GM12878 (cell line): Measurements from ENCODE around the gene PHC2. TPM values are rescaled to one million over a fixed set of nuclear protein-coding genes. Genes with fewer than 3 reads are reported as not detected.

Experiments used
- ATAC-seq: fragments of 200-7000 bp; cut with Tn5 transposase; 3 replicates; pipeline ENCODE4 v1.9.1; 2020; ENCODE audit warnings: mild to moderate bottlenecking, moderate library complexity
- BruUV-seq: library from RNA; stranded (reverse); fragments of 400-500 nt; replicated peaks from 2 replicates; lab custom pipeline; 2021; lab: Mats Ljungman, UMichigan
- CTCF ChIA-PET: fragments of 300-600 bp; sonication (Branson Sonifier 250); formaldehyde crosslinking; extraction: SDS; loops from one replicate; lab custom pipeline; 2021; ENCODE audit warnings: inconsistent platforms; lab: Yijun Ruan, JAX
- POLR2A ChIA-PET: fragments of 350-600 bp; formaldehyde crosslinking; extraction: SDS; loops from one replicate; lab custom pipeline; 2021; ENCODE audit warnings: inconsistent platforms; lab: Charles Lee
- RAD21 ChIA-PET: fragments of 300-600 bp; sonication (Branson Sonifier 250); formaldehyde crosslinking; loops from one replicate; lab custom pipeline; 2023; ENCODE audit warnings: antibody characterized with exemption; ENCODE audit not compliant: unreplicated experiment; lab: Charles Lee
- SMC1A ChIA-PET: fragments of 300-600 bp; sonication (Branson Sonifier 250); formaldehyde crosslinking; loops from one replicate; lab custom pipeline; 2023; ENCODE audit not compliant: unreplicated experiment, uncharacterized antibody; lab: Charles Lee
- DNase-seq: peaks from one replicate; pipeline ENCODE4 v3.0.0-alpha.2; 2011; ENCODE audit warnings: low read depth, low spot score
- FAIRE-seq: peaks from 3 replicates; lab custom pipeline; 2011; peaks lifted over from hg19 to GRCh38; lab: Jason Lieb, UNC
- H2AFZ ChIP-seq: 2 replicates; pipeline ENCODE4 v1.6.0; 2011; ENCODE audit warnings: low read depth, low read length, control low read depth; ENCODE audit not compliant: control insufficient read depth
- H3K27ac ChIP-seq: 2 replicates; pipeline ENCODE4 v1.5.1; 2011; ENCODE audit warnings: control low read depth; ENCODE audit not compliant: control insufficient read depth, insufficient read depth
- H3K27me3 ChIP-seq, 2 experiments: replicated peaks in 1 of 2; 2 replicates each; pipeline versions ENCODE4 v1.6.0 to v1.6.1; 2011; ENCODE audit warnings: low read length in 1 of 2; ENCODE audit not compliant: control insufficient read depth in 2 of 2, insufficient read depth in 2 of 2
- H3K36me3 ChIP-seq, 2 experiments: 2 replicates each; pipeline ENCODE4 v1.5.1; 2011; ENCODE audit warnings: low read length in 1 of 2; ENCODE audit not compliant: control insufficient read depth in 2 of 2, insufficient read depth in 2 of 2
- H3K4me1 ChIP-seq: 2 replicates; pipeline ENCODE4 v1.6.1; 2011; ENCODE audit warnings: mild to moderate bottlenecking, low read length, moderate library complexity, mixed read lengths; ENCODE audit not compliant: control insufficient read depth, insufficient read depth
- H3K4me2 ChIP-seq: 2 replicates; pipeline ENCODE4 v1.6.0; 2011; ENCODE audit warnings: control low read depth; ENCODE audit not compliant: control insufficient read depth, insufficient read depth
- H3K4me3 ChIP-seq: fragments of 200-600 bp; sonication (generic); 2 replicates; pipeline ENCODE4 v1.5.1; 2016
- H3K79me2 ChIP-seq: 2 replicates; pipeline ENCODE4 v1.6.0; 2011; ENCODE audit warnings: low read length; ENCODE audit not compliant: control insufficient read depth, insufficient read depth
- H3K9ac ChIP-seq: 2 replicates; pipeline ENCODE4 v1.8.0; 2011; ENCODE audit warnings: low read length, control low read depth, mixed read lengths; ENCODE audit not compliant: control insufficient read depth, insufficient read depth
- H3K9me3 ChIP-seq: replicated peaks from 3 replicates; pipeline ENCODE4 v1.5.1; 2011; ENCODE audit warnings: mild to moderate bottlenecking, low read length; ENCODE audit not compliant: control insufficient read depth, insufficient read depth
- H4K20me1 ChIP-seq: 2 replicates; pipeline ENCODE4 v1.6.0; 2011; ENCODE audit not compliant: control insufficient read depth, insufficient read depth
- ATF7 ChIP-seq: fragments of 450-650 bp; IDR thresholded peaks from 2 replicates; pipeline ENCODE4 v1.6.1; 2016; ENCODE audit warnings: low read depth, mild to moderate bottlenecking
- IKZF2 ChIP-seq, 2 experiments: fragments of 450-650 bp; IDR thresholded peaks; 2 replicates each; pipeline ENCODE4 v1.6.1; 2017; ENCODE audit warnings: mild to moderate bottlenecking in 2 of 2, moderate library complexity in 2 of 2
- WGBS: methylation state at CpG from one replicate; pipeline ENCODE4 v1.1.6; 2016; ENCODE audit warnings: low lambda C conversion rate; ENCODE audit not compliant: insufficient replicate concordance, insufficient coverage; ENCODE audit errors: missing lambda C conversion rate; 5-methylcytosine and 5-hydroxymethylcytosine counted together
- in situ Hi-C: fragments of 300-500 bp; cut with MboI; formaldehyde crosslinking; loops from 9 replicates; pipeline ENCODE4 v1.14.3; 2018; ENCODE audit warnings: mixed read lengths
- intact Hi-C: fragments of 100-400 bp; cut with micrococcal nuclease; formaldehyde crosslinking; loops from one replicate; pipeline ENCODE4 v1.14.2; 2022; ENCODE audit not compliant: unreplicated experiment
- polyA plus RNA-seq, 11 experiments: library from polyadenylated mRNA; depleted of rRNA in 4 of 11; unstranded in 6 of 11; stranded (reverse) in 5 of 11; fragments of >200 nt; fragmentation: Nextera tagmentation in 4 of 11; fragmentation: Illumina TruSeq in 1 of 11; extraction: Ambion mirVana in 4 of 11; extraction: Trizol in 1 of 11; gene quantifications; 1 replicate in 1 of 11; 2 replicates in 10 of 11; pipeline versions ENCODE4 v1.2.1 to v1.2.3, GENCODE V29; 2011 to 2016; ENCODE audit warnings: inconsistent platforms in 2 of 11, missing spikeins in 2 of 11, low read depth in 1 of 11
- total RNA-seq, 4 experiments: library from RNA; depleted of rRNA in 3 of 4; stranded (reverse); fragments of >200 nt in 3 of 4; fragmentation: Illumina TruSeq in 1 of 4; extraction: Trizol in 1 of 4; gene quantifications; 2 replicates each; pipeline versions ENCODE4 v1.2.1 to v1.2.3, GENCODE V29; 2013 to 2021
- TF ChIP-seq, protein P1 (sequence below): fragments of 450-650 bp; IDR thresholded peaks from 2 replicates; pipeline ENCODE4 v1.6.1; 2018; ENCODE audit warnings: borderline replicate concordance, mild to moderate bottlenecking; ENCODE audit not compliant: partially characterized antibody

The PHC2 gene
- total and polyA plus RNA-seq, 10 of the 15 experiments (the other 5 are each of a cell fraction or from before 2014, with no cell fraction given), result 2.0 to 35.9 (median 16.4) TPM

GRCh38 chr1:33383489-33383888, 47.4 kb downstream of the PHC2 start:
- Histone ChIP-seq H4K20me1 (no peaks in the 10 kb centered on the region), H3K36me3 (no peaks in the 10 kb centered on the region), H3K27ac (no peak overlapping the region), H3K79me2 (no peaks in the 10 kb centered on the region), H3K4me1 (peaks cover 9% of the 10 kb centered on the region), H3K9ac (no peak overlapping the region), H3K4me2 (no peak overlapping the region), H3K27me3 (no peaks in the 10 kb centered on the region), H3K9me3 (no peaks in the 10 kb centered on the region), H3K4me3 (no peak overlapping the region), H2AFZ (no peak overlapping the region)
- intact Hi-C loops (no loop called here), in situ Hi-C loops (no loop called here)
- no peak for ATAC-seq
- TF ChIP-seq ATF7, result no peak
- TF ChIP-seq, protein P1, sequence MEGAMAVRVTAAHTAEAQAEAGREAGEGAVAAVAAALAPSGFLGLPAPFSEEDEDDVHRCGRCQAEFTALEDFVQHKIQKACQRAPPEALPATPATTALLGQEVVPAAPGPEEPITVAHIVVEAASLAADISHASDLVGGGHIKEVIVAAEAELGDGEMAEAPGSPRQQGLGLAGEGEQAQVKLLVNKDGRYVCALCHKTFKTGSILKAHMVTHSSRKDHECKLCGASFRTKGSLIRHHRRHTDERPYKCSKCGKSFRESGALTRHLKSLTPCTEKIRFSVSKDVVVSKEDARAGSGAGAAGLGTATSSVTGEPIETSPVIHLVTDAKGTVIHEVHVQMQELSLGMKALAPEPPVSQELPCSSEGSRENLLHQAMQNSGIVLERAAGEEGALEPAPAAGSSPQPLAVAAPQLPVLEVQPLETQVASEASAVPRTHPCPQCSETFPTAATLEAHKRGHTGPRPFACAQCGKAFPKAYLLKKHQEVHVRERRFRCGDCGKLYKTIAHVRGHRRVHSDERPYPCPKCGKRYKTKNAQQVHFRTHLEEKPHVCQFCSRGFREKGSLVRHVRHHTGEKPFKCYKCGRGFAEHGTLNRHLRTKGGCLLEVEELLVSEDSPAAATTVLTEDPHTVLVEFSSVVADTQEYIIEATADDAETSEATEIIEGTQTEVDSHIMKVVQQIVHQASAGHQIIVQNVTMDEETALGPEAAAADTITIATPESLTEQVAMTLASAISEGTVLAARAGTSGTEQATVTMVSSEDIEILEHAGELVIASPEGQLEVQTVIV, result no peak
- TF ChIP-seq IKZF2 (IDR thresholded peaks at IDR 0.05), result no peak
- ChIA-PET SMC1A (interaction anchor here (1.4 kb wide), 1 partner anchor 72 kb away, joined by 3 read pairs; no protein-coding TSS in a partner anchor), RAD21 (no interaction called here), POLR2A (no interaction called here), CTCF (interaction anchor here (1.1 kb wide), 1 partner anchor 9 kb away, joined by 3 read pairs; no protein-coding TSS in a partner anchor)
- no TSS peak for BruUV-seq
- no peak for DNase-seq
- WGBS, result 25% methylated on average over 4 of the region's 4 CpGs
- no peak for FAIRE-seq
